GM18951 (cell line): ENCODE results near the gene MIEF2.

Source experiments
- POLR2A ChIP-seq: IDR thresholded peaks from 4 replicates; pipeline ENCODE4 v1.6.1; 2011; ENCODE audit warnings: mild to moderate bottlenecking; ENCODE audit not compliant: insufficient read length, insufficient read depth; ENCODE audit errors: extremely low read depth
- in situ Hi-C: fragments of 300-500 bp; cut with MboI; formaldehyde crosslinking; loops from one replicate; pipeline ENCODE4 v1.12.0; 2022; ENCODE audit warnings: low sequenced_read_pairs, mixed read lengths, inconsistent platforms; ENCODE audit not compliant: unreplicated experiment

MIEF2 gene

GRCh38 chr17:18228176-18228682, 32.2 kb upstream of the MIEF2 start:
- TF ChIP-seq POLR2A: no peak
- in situ Hi-C loops: no loop called here

- TF ChIP-seq POLR2A: no peak
- in situ Hi-C loops: no loop called here
Measured at GRCh38 chr17:18229254-18229653, 31.2 kb upstream of the MIEF2 start.

- in situ Hi-C loops: no loop called here
- no peak for TF ChIP-seq POLR2A
Measured at GRCh38 chr17:18229771-18230170, 30.7 kb upstream of the MIEF2 start.

GRCh38 chr17:18230288-18231141, 29.9 kb upstream of the MIEF2 start:
- in situ Hi-C loops: no loop called here
- TF ChIP-seq POLR2A: no peak

- in situ Hi-C loops: no loop called here
- TF ChIP-seq POLR2A: no peak
Measured at GRCh38 chr17:18231164-18231563, 29.3 kb upstream of the MIEF2 start.

GRCh38 chr17:18233803-18234518, 26.5 kb upstream of the MIEF2 start:
- in situ Hi-C loops: no loop called here
- no peak for TF ChIP-seq POLR2A

- in situ Hi-C loops: no loop called here
- no peak for TF ChIP-seq POLR2A
Measured at GRCh38 chr17:18234853-18235380, 25.5 kb upstream of the MIEF2 start.

GRCh38 chr17:18235743-18236256, 24.7 kb upstream of the MIEF2 start:
- in situ Hi-C loops: no loop called here
- TF ChIP-seq POLR2A: no peak

- in situ Hi-C loops: no loop called here
- no peak for TF ChIP-seq POLR2A
Measured at GRCh38 chr17:18236494-18236893, 24.0 kb upstream of the MIEF2 start.

GRCh38 chr17:18237461-18237860, 23.0 kb upstream of the MIEF2 start:
- in situ Hi-C loops: no loop called here
- TF ChIP-seq POLR2A: no peak

GRCh38 chr17:18238299-18238698, 22.2 kb upstream of the MIEF2 start:
- no peak for TF ChIP-seq POLR2A
- in situ Hi-C loops: no loop called here

GRCh38 chr17:18240449-18240848, 20.0 kb upstream of the MIEF2 start:
- in situ Hi-C loops: no loop called here
- TF ChIP-seq POLR2A: no peak

GRCh38 chr17:18241229-18241871, 19.1 kb upstream of the MIEF2 start:
- TF ChIP-seq POLR2A: no peak
- in situ Hi-C loops: no loop called here
